Measurements from ENCODE around the gene CAPS.

GRCh38 chr19:5873617-5874199, 40.3 kb upstream of the CAPS start:
- TF ChIP-seq CTCF (conservative IDR thresholded peaks at IDR 0.05; ENCODE audit: low read depth, low read length) = no peak
- no peak for TF ChIP-seq EZH2 (IDR thresholded peaks at IDR 0.05; ENCODE audit: low read length, unreplicated experiment)
